ENCODE data around the gene SYT7. TPM values are rescaled to one million over a fixed set of nuclear protein-coding genes. Genes with fewer than 3 reads are reported as not detected.
"Not testable (repeated sequence)": the region's sequence is repeated elsewhere in the genome, so short reads cannot be mapped to it uniquely, and the experiment has no call there.

The SYT7 gene
- total RNA-seq, 4 donors from 2014 or later: 2.1 to 10.0 (median 5.9) TPM

DNA sequence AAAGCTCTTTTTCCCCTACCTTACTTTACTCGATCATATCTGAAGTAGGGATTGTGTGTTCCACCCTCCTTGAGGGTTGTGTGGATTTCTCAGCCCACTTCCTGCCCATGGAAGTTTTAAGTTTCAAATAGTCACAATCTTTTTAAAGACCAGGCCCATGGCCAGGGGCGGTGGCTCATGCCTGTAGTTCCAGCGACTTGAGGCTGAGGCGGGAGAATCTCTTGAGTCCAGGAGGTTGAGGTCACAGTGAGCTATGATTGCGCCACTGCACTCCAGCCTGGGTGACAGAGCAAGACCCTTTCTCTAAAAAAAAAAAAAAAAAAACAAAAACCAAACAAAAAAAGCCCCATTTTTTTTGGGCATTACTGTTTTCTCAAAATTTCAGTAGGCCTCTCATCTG is 108.6 kb downstream of the SYT7 start:
- peak overlapping the region; percentile 69 to 71 for H3K27ac ChIP-seq
- no peaks in the 10 kb centered on the region for H3K27me3 ChIP-seq
- no peaks in the 10 kb centered on the region for H3K4me1 ChIP-seq
- no peaks in the 10 kb centered on the region for H3K36me3 ChIP-seq
- intact Hi-C loops (cut with DNase I; ENCODE audit: low total_unique reads): no loop called here
- no peak overlapping the region for H3K4me3 ChIP-seq
- TF ChIP-seq POLR2A (IDR thresholded peaks at IDR 0.05) (no peak), CTCF (IDR thresholded peaks at IDR 0.05) (no peak)
- peak; percentile 50 to 60 for DNase-seq
- no peaks in the 10 kb centered on the region for H3K9me3 ChIP-seq

DNA sequence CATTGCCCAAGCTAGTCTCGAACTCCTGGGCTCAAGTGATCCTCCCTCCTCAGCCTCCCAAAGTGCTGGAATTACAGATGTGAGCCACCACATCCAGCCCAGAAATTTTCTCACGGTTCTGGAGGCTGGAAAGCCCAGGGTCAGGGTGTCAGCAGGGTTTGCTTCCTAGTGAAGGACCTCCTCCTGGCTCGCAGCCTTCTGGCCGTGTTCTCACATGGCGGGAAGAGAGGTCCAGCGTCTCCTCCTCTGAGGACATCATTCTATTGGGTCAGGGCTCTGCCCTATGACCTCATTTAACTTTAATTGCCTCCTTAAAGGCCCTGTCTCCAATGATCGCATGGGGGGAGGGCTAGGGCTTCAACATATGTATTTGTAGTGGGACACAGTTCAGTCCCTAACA is 112.9 kb downstream of the SYT7 start:
- H3K36me3 ChIP-seq: no peaks in the 10 kb centered on the region
- H3K4me3 ChIP-seq: no peak overlapping the region
- no peak for TF ChIP-seq CTCF (IDR thresholded peaks at IDR 0.05)
- TF ChIP-seq POLR2A (IDR thresholded peaks at IDR 0.05): no peak
- intact Hi-C loops (cut with DNase I; ENCODE audit: low total_unique reads): no loop called here
- no peak overlapping the region for H3K27ac ChIP-seq
- no peak for DNase-seq
- H3K9me3 ChIP-seq: no peaks in the 10 kb centered on the region
- H3K4me1 ChIP-seq: no peaks in the 10 kb centered on the region
- no peaks in the 10 kb centered on the region for H3K27me3 ChIP-seq

GRCh38 chr11:61467602-61468001 is 113.3 kb downstream of the SYT7 start:
- H3K27me3 ChIP-seq; H3K9me3 ChIP-seq; H3K36me3 ChIP-seq; DNase-seq; H3K27ac ChIP-seq; H3K4me1 ChIP-seq; H3K4me3 ChIP-seq; intact Hi-C loops (cut with DNase I; ENCODE audit: low total_unique reads): not testable (repeated sequence)

MicroRNAs encoded within 50 kb of the gene (microRNA counts, 767-probe panel; counts per million panel counts)
- 0 to 640 counts per million in 2 donors for microRNA hsa-miR-4488

Small RNA genes lying within 50 kb of the gene (microRNA-seq; reads per million reads assigned to microRNA genes)
- not detected for gene MIR4488 (ENCODE audit: borderline microRNAs expressed, borderline replicate concordance)

Small RNA genes lying within 50 kb of the gene (small RNA-seq; reads per million reads assigned to genes)
- gene MIR4488: not detected

Other genes starting within 250 kb of the SYT7 start
- gene DDB1, start 248.0 kb downstream of the SYT7 start, total RNA-seq: 100 to 1,000 TPM in 3 of 4 donors, 10 to 100 TPM in 1; 87.9 to 231 (median 155) TPM
- gene TKFC, start 247.8 kb downstream of the SYT7 start, total RNA-seq: 10 to 100 TPM in 2 of 4 donors, 1 to 10 TPM in 2; 3.6 to 28.5 (median 11.9) TPM
- 10 to 100 TPM; 11.3 to 43.6 (median 21.2) TPM for gene CYB561A3, start 219.2 kb downstream of the SYT7 start, total RNA-seq
- 10 to 100 TPM; 12.0 to 81.5 (median 20.9) TPM for gene TMEM138, start 218.7 kb downstream of the SYT7 start, total RNA-seq
- 10 to 100 TPM in 3 of 4 donors, 1 to 10 TPM in 1; 2.6 to 30.8 (median 17.0) TPM for gene TMEM216, start 188.5 kb downstream of the SYT7 start, total RNA-seq
- 100 to 1,000 TPM in 1 of 4 donors, 10 to 100 TPM in 3; 30.0 to 122 (median 56.5) TPM for gene CPSF7, start 151.1 kb downstream of the SYT7 start, total RNA-seq
- gene SDHAF2, start 151.0 kb downstream of the SYT7 start, total RNA-seq: 10 to 100 TPM in 2 of 4 donors, 1 to 10 TPM in 2; 2.8 to 43.9 (median 16.1) TPM
- gene LRRC10B, start 72.3 kb downstream of the SYT7 start, total RNA-seq: 10 to 100 TPM in 1 of 4 donors, 1 to 10 TPM in 2, under 1 TPM in 1; 0.59 to 39.7 (median 3.1) TPM
- gene DAGLA, start 99.3 kb upstream of the SYT7 start, total RNA-seq: 1 to 10 TPM in 2 of 4 donors, under 1 TPM in 2; 0.29 to 5.4 (median 1.9) TPM
- gene MYRF, start 171.6 kb upstream of the SYT7 start, total RNA-seq: 100 to 1,000 TPM in 1 of 4 donors, 10 to 100 TPM in 2, 1 to 10 TPM in 1; 6.4 to 106 (median 12.7) TPM
- 10 to 100 TPM; 14.6 to 96.9 (median 38.7) TPM for gene TMEM258, start 211.5 kb upstream of the SYT7 start, total RNA-seq
- gene FEN1, start 211.8 kb upstream of the SYT7 start, total RNA-seq: 10 to 100 TPM in 1 of 4 donors, 1 to 10 TPM in 2, under 1 TPM in 1; 0.77 to 19.4 (median 6.8) TPM
- gene FADS1, start 235.9 kb upstream of the SYT7 start, total RNA-seq: 10 to 100 TPM; 23.8 to 57.1 (median 38.3) TPM
- 100 to 1,000 TPM in 2 of 4 donors, 10 to 100 TPM in 2; 13.5 to 117 (median 84.9) TPM for gene FADS2, start 247.2 kb upstream of the SYT7 start, total RNA-seq